Neural progenitor cell (in vitro differentiated cells): ENCODE data around the gene ADD3. TPM values are rescaled to one million over a fixed set of nuclear protein-coding genes. Genes with fewer than 3 reads are reported as not detected.

Experiments
- DNase-seq: peaks from one replicate; pipeline ENCODE4 v3.0.0-alpha.2; 2016; ENCODE audit warnings: low spot score
- H2AFZ ChIP-seq: fragments of 200-600 bp; sonication (generic); replicated peaks from 2 replicates; pipeline ENCODE4 v1.6.1; 2016; ENCODE audit warnings: antibody characterized with exemption
- H3F3A ChIP-seq: fragments of 200-600 bp; sonication (generic); 2 replicates; pipeline ENCODE4 v1.6.1; 2016; ENCODE audit warnings: antibody characterized with exemption, low read depth
- H3K27ac ChIP-seq: fragments of 200-600 bp; sonication (generic); 2 replicates; pipeline ENCODE4 v1.5.1; 2016; ENCODE audit warnings: mild to moderate bottlenecking
- H3K27me3 ChIP-seq: fragments of 200-600 bp; sonication (generic); 2 replicates; pipeline ENCODE4 v1.6.1; 2016; ENCODE audit warnings: mild to moderate bottlenecking, moderate library complexity
- H3K36me3 ChIP-seq: fragments of 200-600 bp; sonication (generic); 2 replicates; pipeline ENCODE4 v1.5.1; 2016
- H3K4me1 ChIP-seq: fragments of 200-600 bp; sonication (generic); 2 replicates; pipeline ENCODE4 v1.6.1; 2016; ENCODE audit warnings: mixed run types
- H3K4me2 ChIP-seq: fragments of 200-600 bp; sonication (generic); 2 replicates; pipeline ENCODE4 v1.6.1; 2016
- H3K4me3 ChIP-seq: fragments of 200-600 bp; sonication (generic); 2 replicates; pipeline ENCODE4 v1.5.1; 2016
- H3K79me2 ChIP-seq: fragments of 200-600 bp; sonication (generic); 2 replicates; pipeline ENCODE4 v1.6.1; 2016; ENCODE audit warnings: low read depth
- H3K9ac ChIP-seq: fragments of 200-600 bp; sonication (generic); 2 replicates; pipeline ENCODE4 v1.6.1; 2016
- H3K9me3 ChIP-seq: fragments of 200-600 bp; sonication (generic); 2 replicates; pipeline ENCODE4 v1.5.1; 2016; ENCODE audit warnings: low read depth
- H4K20me1 ChIP-seq: fragments of 200-600 bp; sonication (generic); 2 replicates; pipeline ENCODE4 v1.6.1; 2016; ENCODE audit warnings: low read depth
- H3K27ac Mint-ChIP-seq: 3 replicates; pipeline ENCODE4 v1.8.0; 2021; ENCODE audit warnings: mixed read lengths
- H3K27me3 Mint-ChIP-seq: 2 replicates; pipeline ENCODE4 v1.8.0; 2022; ENCODE audit warnings: low read depth, mild to moderate bottlenecking, inconsistent platforms, moderate library complexity, mixed read lengths; ENCODE audit not compliant: insufficient read depth
- H3K36me3 Mint-ChIP-seq: 3 replicates; pipeline ENCODE4 v1.8.0; 2021; ENCODE audit warnings: mixed read lengths
- H3K4me1 Mint-ChIP-seq: 3 replicates; pipeline ENCODE4 v1.8.0; 2021; ENCODE audit warnings: mixed read lengths
- H3K4me3 Mint-ChIP-seq: 3 replicates; pipeline ENCODE4 v1.8.0; 2021; ENCODE audit warnings: mild to moderate bottlenecking, moderate library complexity, mixed read lengths
- H3K9me3 Mint-ChIP-seq: 3 replicates; pipeline ENCODE4 v1.8.0; 2020; ENCODE audit warnings: mixed read lengths
- EZH2 ChIP-seq: fragments of 200-600 bp; sonication (generic); IDR thresholded peaks from 2 replicates; pipeline ENCODE4 v1.6.1; 2017; ENCODE audit warnings: antibody characterized with exemption, mild to moderate bottlenecking, moderate library complexity
- EZH2phosphoT487 ChIP-seq: fragments of 200-600 bp; sonication (generic); IDR thresholded peaks from 2 replicates; pipeline ENCODE4 v1.6.1; 2017; ENCODE audit warnings: antibody characterized with exemption
- total RNA-seq: library from RNA; depleted of rRNA; stranded (reverse); fragments of >200 nt; gene quantifications from 2 replicates; pipeline ENCODE4 v1.2.3, GENCODE V29; 2015; ENCODE audit warnings: low replicate concordance
- TF ChIP-seq, protein P1 (sequence below): fragments of 200-600 bp; sonication (generic); IDR thresholded peaks from 2 replicates; pipeline ENCODE4 v1.5.1; 2017; ENCODE audit warnings: antibody characterized with exemption, mild to moderate bottlenecking

Gene ADD3
- total RNA-seq, 1 donor from 2014 or later: 345 TPM

GRCh38 chr10:110058212-110058611, 50.4 kb downstream of the ADD3 start:
- peaks cover 22% of the 10 kb centered on the region for H3K4me1 ChIP-seq
- no peaks in the 10 kb centered on the region for H3K27me3 ChIP-seq
- H3K4me1 Mint-ChIP-seq: peaks cover 6% of the 10 kb centered on the region
- H3K79me2 ChIP-seq: peaks cover 95% of the 10 kb centered on the region
- peaks cover 3% of the 10 kb centered on the region for H3K36me3 Mint-ChIP-seq
- no peak overlapping the region for H3K27ac Mint-ChIP-seq
- no peak overlapping the region for H3K27ac ChIP-seq
- peaks cover 42% of the 10 kb centered on the region for H4K20me1 ChIP-seq
- H3K9me3 ChIP-seq: no peaks in the 10 kb centered on the region
- TF ChIP-seq EZH2phosphoT487: no peak
- no peak for TF ChIP-seq EZH2
- TF ChIP-seq, protein P1, sequence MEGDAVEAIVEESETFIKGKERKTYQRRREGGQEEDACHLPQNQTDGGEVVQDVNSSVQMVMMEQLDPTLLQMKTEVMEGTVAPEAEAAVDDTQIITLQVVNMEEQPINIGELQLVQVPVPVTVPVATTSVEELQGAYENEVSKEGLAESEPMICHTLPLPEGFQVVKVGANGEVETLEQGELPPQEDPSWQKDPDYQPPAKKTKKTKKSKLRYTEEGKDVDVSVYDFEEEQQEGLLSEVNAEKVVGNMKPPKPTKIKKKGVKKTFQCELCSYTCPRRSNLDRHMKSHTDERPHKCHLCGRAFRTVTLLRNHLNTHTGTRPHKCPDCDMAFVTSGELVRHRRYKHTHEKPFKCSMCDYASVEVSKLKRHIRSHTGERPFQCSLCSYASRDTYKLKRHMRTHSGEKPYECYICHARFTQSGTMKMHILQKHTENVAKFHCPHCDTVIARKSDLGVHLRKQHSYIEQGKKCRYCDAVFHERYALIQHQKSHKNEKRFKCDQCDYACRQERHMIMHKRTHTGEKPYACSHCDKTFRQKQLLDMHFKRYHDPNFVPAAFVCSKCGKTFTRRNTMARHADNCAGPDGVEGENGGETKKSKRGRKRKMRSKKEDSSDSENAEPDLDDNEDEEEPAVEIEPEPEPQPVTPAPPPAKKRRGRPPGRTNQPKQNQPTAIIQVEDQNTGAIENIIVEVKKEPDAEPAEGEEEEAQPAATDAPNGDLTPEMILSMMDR: no peak
- H3K27me3 Mint-ChIP-seq: no peaks in the 10 kb centered on the region
- no peaks in the 10 kb centered on the region for H3K36me3 ChIP-seq
- H3K4me2 ChIP-seq: no peak overlapping the region
- peaks cover 11% of the 10 kb centered on the region for H3F3A ChIP-seq
- no peak overlapping the region for H2AFZ ChIP-seq
- no peaks in the 10 kb centered on the region for H3K9me3 Mint-ChIP-seq
- H3K4me3 ChIP-seq: no peak overlapping the region
- no peak for DNase-seq
- no peak overlapping the region for H3K9ac ChIP-seq
- H3K4me3 Mint-ChIP-seq: no peak overlapping the region

GRCh38 chr10:110059925-110060324, 52.1 kb downstream of the ADD3 start:
- H4K20me1 ChIP-seq: peaks cover 45% of the 10 kb centered on the region
- no peak for DNase-seq
- no peaks in the 10 kb centered on the region for H3K36me3 Mint-ChIP-seq
- no peaks in the 10 kb centered on the region for H3K9me3 Mint-ChIP-seq
- H3K27ac ChIP-seq: no peak overlapping the region
- H3K27ac Mint-ChIP-seq: no peak overlapping the region
- H3K4me2 ChIP-seq: no peak overlapping the region
- H2AFZ ChIP-seq: no peak overlapping the region
- H3K9me3 ChIP-seq: no peaks in the 10 kb centered on the region
- peaks cover 6% of the 10 kb centered on the region for H3K4me1 Mint-ChIP-seq
- H3K4me3 Mint-ChIP-seq: no peak overlapping the region
- no peaks in the 10 kb centered on the region for H3K27me3 ChIP-seq
- no peak overlapping the region for H3K4me3 ChIP-seq
- H3K36me3 ChIP-seq: no peaks in the 10 kb centered on the region
- no peaks in the 10 kb centered on the region for H3K27me3 Mint-ChIP-seq
- TF ChIP-seq, protein P1: no peak
- TF ChIP-seq EZH2phosphoT487 (no peak), EZH2 (no peak)
- H3K9ac ChIP-seq: no peak overlapping the region
- H3K79me2 ChIP-seq: peaks cover 97% of the 10 kb centered on the region
- H3K4me1 ChIP-seq: peaks cover 21% of the 10 kb centered on the region
- H3F3A ChIP-seq: peaks cover 11% of the 10 kb centered on the region

DNA sequence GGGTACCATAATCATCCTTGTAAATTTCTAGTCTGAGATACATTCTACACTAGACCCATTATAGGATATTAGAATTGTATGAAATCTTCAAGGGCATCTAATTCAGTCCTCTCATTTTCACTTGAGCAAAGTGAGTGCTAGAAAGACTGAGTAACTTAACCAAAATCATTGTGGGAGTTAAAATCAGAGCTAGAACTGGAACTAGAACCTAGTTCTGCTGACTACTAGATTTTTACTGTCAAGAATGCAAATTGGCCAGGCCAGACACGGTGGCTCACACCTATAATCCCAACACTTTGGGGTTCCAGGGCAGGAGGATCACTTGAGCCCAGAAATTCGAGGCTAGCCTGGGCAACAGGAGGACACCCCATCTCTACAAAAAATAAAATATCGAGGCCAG, 53.9 kb downstream of the ADD3 start:
- TF ChIP-seq EZH2 (no peak), EZH2phosphoT487 (no peak)
- TF ChIP-seq, protein P1: no peak

More for the DNA sequence above, 53.9 kb downstream of the ADD3 start:
- H3K27ac Mint-ChIP-seq: no peak overlapping the region
- no peak overlapping the region for H3K4me3 Mint-ChIP-seq
- Histone ChIP-seq H3F3A (peaks cover 5% of the 10 kb centered on the region), H3K79me2 (peaks cover 96% of the 10 kb centered on the region), H3K4me2 (no peak overlapping the region), H4K20me1 (peaks cover 46% of the 10 kb centered on the region), H2AFZ (no peak overlapping the region), H3K27me3 (no peaks in the 10 kb centered on the region), H3K9me3 (no peaks in the 10 kb centered on the region), H3K4me1 (peaks cover 7% of the 10 kb centered on the region), H3K4me3 (no peak overlapping the region), H3K27ac (no peak overlapping the region), H3K36me3 (no peaks in the 10 kb centered on the region), H3K9ac (no peak overlapping the region)
- DNase-seq: no peak
- no peaks in the 10 kb centered on the region for H3K9me3 Mint-ChIP-seq
- peaks cover 2% of the 10 kb centered on the region for H3K4me1 Mint-ChIP-seq
- H3K27me3 Mint-ChIP-seq: no peaks in the 10 kb centered on the region
- no peaks in the 10 kb centered on the region for H3K36me3 Mint-ChIP-seq
